HEK293 (cell line): ENCODE results near the gene EIF4A2.
A peak's percentile ranks its signal among the peaks of the same experiment; 100 is the strongest.

Source experiments
- AEBP2 ChIP-seq: fragments of 450-650 bp; formaldehyde crosslinking; IDR thresholded peaks from 2 replicates; pipeline ENCODE4 v1.5.1; 2016; ENCODE audit warnings: missing biosample characterization, missing genetic modification characterization, borderline replicate concordance
- BCL11A ChIP-seq: fragments of 450-650 bp; formaldehyde crosslinking; IDR thresholded peaks from 2 replicates; pipeline ENCODE4 v1.5.1; 2016; ENCODE audit warnings: low read depth, missing biosample characterization, missing genetic modification characterization
- ELK4 ChIP-seq: IDR thresholded peaks from 2 replicates; pipeline ENCODE4 v1.6.1; 2011; ENCODE audit warnings: mild to moderate bottlenecking, low read depth, low read length, borderline replicate concordance
- HOXD13 ChIP-seq: sonication (generic); formaldehyde crosslinking; IDR thresholded peaks from 2 replicates; pipeline ENCODE4 v1.8.0; 2022; ENCODE audit warnings: missing genetic modification reagents, borderline replicate concordance
- INSM2 ChIP-seq: fragments of 450-650 bp; formaldehyde crosslinking; IDR thresholded peaks from 2 replicates; pipeline ENCODE4 v1.5.1; 2016; ENCODE audit warnings: missing biosample characterization, missing genetic modification characterization
- KLF17 ChIP-seq: fragments of 450-650 bp; formaldehyde crosslinking; IDR thresholded peaks from 2 replicates; pipeline ENCODE4 v1.5.1; 2016; ENCODE audit warnings: missing biosample characterization, missing genetic modification characterization
- KLF9 ChIP-seq: fragments of 450-650 bp; formaldehyde crosslinking; IDR thresholded peaks from 2 replicates; pipeline ENCODE4 v1.5.1; 2016; ENCODE audit warnings: missing biosample characterization, missing genetic modification characterization, low read depth
- PBX3 ChIP-seq: sonication (generic); formaldehyde crosslinking; IDR thresholded peaks from 2 replicates; pipeline ENCODE4 v1.8.1; 2022; ENCODE audit warnings: mild to moderate bottlenecking, moderate library complexity, missing genetic modification reagents
- SP3 ChIP-seq: fragments of 450-650 bp; formaldehyde crosslinking; IDR thresholded peaks from 2 replicates; pipeline ENCODE4 v1.5.1; 2016; ENCODE audit warnings: missing biosample characterization, missing genetic modification characterization
- YY1 ChIP-seq: fragments of 450-650 bp; formaldehyde crosslinking; IDR thresholded peaks from 2 replicates; pipeline ENCODE4 v1.5.1; 2018; ENCODE audit warnings: missing biosample characterization, missing genetic modification characterization
- ZFP3 ChIP-seq: fragments of 450-650 bp; formaldehyde crosslinking; IDR thresholded peaks from 2 replicates; pipeline ENCODE4 v1.5.1; 2016; ENCODE audit warnings: low read depth, missing biosample characterization, missing genetic modification characterization
- ZNF132 ChIP-seq: fragments of 450-650 bp; formaldehyde crosslinking; IDR thresholded peaks from 2 replicates; pipeline ENCODE4 v1.5.1; 2017; ENCODE audit warnings: missing biosample characterization, missing genetic modification characterization, borderline replicate concordance
- ZNF146 ChIP-seq: fragments of 450-650 bp; formaldehyde crosslinking; IDR thresholded peaks from 2 replicates; pipeline ENCODE4 v1.5.1; 2016; ENCODE audit warnings: missing biosample characterization, missing genetic modification characterization
- ZNF341 ChIP-seq: fragments of 450-650 bp; formaldehyde crosslinking; IDR thresholded peaks from 2 replicates; pipeline ENCODE4; 2016; ENCODE audit warnings: low read depth, missing biosample characterization, missing genetic modification characterization
- ZNF404 ChIP-seq: fragments of 450-650 bp; formaldehyde crosslinking; IDR thresholded peaks from 2 replicates; pipeline ENCODE4 v1.5.1; 2017; ENCODE audit warnings: missing biosample characterization, missing genetic modification characterization
- ZNF518A ChIP-seq: fragments of 450-650 bp; formaldehyde crosslinking; conservative IDR thresholded peaks from 2 replicates; pipeline ENCODE4 v1.5.1; 2016; ENCODE audit warnings: low read depth, missing biosample characterization, missing genetic modification characterization
- ZNF76 ChIP-seq: fragments of 450-650 bp; formaldehyde crosslinking; IDR thresholded peaks from 2 replicates; pipeline ENCODE4; 2016; ENCODE audit warnings: low read depth, missing biosample characterization, missing genetic modification characterization, borderline replicate concordance
- ZNF843 ChIP-seq: fragments of 450-650 bp; formaldehyde crosslinking; IDR thresholded peaks from 2 replicates; pipeline ENCODE4 v1.5.1; 2016; ENCODE audit warnings: missing biosample characterization, missing genetic modification characterization

Gene EIF4A2

GRCh38 chr3:186806089-186807055 lies 23.0 kb downstream of the EIF4A2 start, which contains the start of gene RFC4 (continued):
- TF ChIP-seq ZNF518A (tag by site-specific recombination): peak; percentile 63; the same call in 1 of the 2 replicates
- 0 out of 2 replicates have a peak, but pooled peaks have one; percentile 10 for TF ChIP-seq YY1
- TF ChIP-seq INSM2 (tag by site-specific recombination): 0 out of 2 replicates have a peak, but pooled peaks have one; percentile 46
- no peak for TF ChIP-seq ZNF843
- no peak for TF ChIP-seq ZNF404 (tag by site-specific recombination)
- TF ChIP-seq ZNF341 (tag by site-specific recombination): peak; percentile 73
- no peak for TF ChIP-seq ZNF132 (tag by site-specific recombination)
- peak; percentile 73 for TF ChIP-seq KLF9
- 0 out of 2 replicates have a peak, but pooled peaks have one; percentile 49 for TF ChIP-seq HOXD13 (CRISPR knock-in tag)
- TF ChIP-seq ELK4: peak; percentile 41; the same call in 1 of the 2 replicates
- TF ChIP-seq SP3: peak; percentile 35
- TF ChIP-seq ZNF146 (tag by site-specific recombination): 0 out of 2 replicates have a peak, but pooled peaks have one; percentile 2
- TF ChIP-seq BCL11A: no peak
- peak; percentile 91; the same call in 1 of the 2 replicates for TF ChIP-seq PBX3 (CRISPR knock-in tag)
- 0 out of 2 replicates have a peak, but pooled peaks have one; percentile 37 for TF ChIP-seq KLF17 (tag by site-specific recombination)
- peak; percentile 39; the same call in 1 of the 2 replicates for TF ChIP-seq ZFP3 (tag by site-specific recombination)
- TF ChIP-seq AEBP2: no peak
- TF ChIP-seq ZNF76: peak; percentile 85
